Activated CD8-positive, alpha-beta memory T cell treated with anti-CD3 and anti-CD28 coated beads for 48 hours (primary cell): ENCODE measurements around the gene TMEM41A.
"Not testable (repeated sequence)": the region's sequence is repeated elsewhere in the genome, so short reads cannot be mapped to it uniquely, and the experiment has no call there.

ENCODE experiments used
- DNase-seq, 3 experiments: peaks; one replicate each; pipeline ENCODE4 v3.0.0-alpha.2; 2020; ENCODE audit warnings: low read depth in 2 of 3, low spot score in 2 of 3

Gene TMEM41A

GRCh38 chr3:185489462-185489861 is 9.4 kb downstream of the TMEM41A start:
- no peak for DNase-seq

GRCh38 chr3:185488465-185488864 is 10.4 kb downstream of the TMEM41A start:
- DNase-seq = no peak

- no peak for DNase-seq
Observed at GRCh38 chr3:185486394-185486793, 12.4 kb downstream of the TMEM41A start.

- no peak for DNase-seq
Observed at GRCh38 chr3:185484296-185484695, 14.5 kb downstream of the TMEM41A start.

- no peak for DNase-seq
Observed at GRCh38 chr3:185479373-185479945, 19.4 kb downstream of the TMEM41A start.

GRCh38 chr3:185477316-185477715 is 21.5 kb downstream of the TMEM41A start:
- DNase-seq = no peak

- not testable (repeated sequence) for DNase-seq
Observed at GRCh38 chr3:185474922-185475321, 23.9 kb downstream of the TMEM41A start.

- no peak for DNase-seq
Observed at GRCh38 chr3:185473290-185473815, 25.5 kb downstream of the TMEM41A start.

GRCh38 chr3:185470323-185470722 is 28.5 kb downstream of the TMEM41A start:
- DNase-seq = no peak

GRCh38 chr3:185469542-185469941 is 29.3 kb downstream of the TMEM41A start:
- no peak for DNase-seq

- not testable (repeated sequence) for DNase-seq
Observed at GRCh38 chr3:185466123-185466522, 32.7 kb downstream of the TMEM41A start.

GRCh38 chr3:185465471-185465870 is 33.4 kb downstream of the TMEM41A start:
- no peak for DNase-seq

- DNase-seq = no peak
Observed at GRCh38 chr3:185460719-185461350, 38.0 kb downstream of the TMEM41A start.

GRCh38 chr3:185460309-185460708 is 38.5 kb downstream of the TMEM41A start:
- DNase-seq = no peak

- no peak for DNase-seq
Observed at GRCh38 chr3:185457376-185457775, 41.5 kb downstream of the TMEM41A start.

GRCh38 chr3:185451432-185451831 is 47.4 kb downstream of the TMEM41A start:
- not testable (repeated sequence) for DNase-seq

GRCh38 chr3:185448107-185448506 is 50.7 kb downstream of the TMEM41A start:
- DNase-seq = no peak

- no peak for DNase-seq
Observed at GRCh38 chr3:185444329-185444728, 54.5 kb downstream of the TMEM41A start.

GRCh38 chr3:185442031-185442430 is 56.8 kb downstream of the TMEM41A start:
- DNase-seq = no peak

GRCh38 chr3:185439745-185440466 is 58.9 kb downstream of the TMEM41A start:
- DNase-seq = no peak
